HG02642 (cell line): Measurements from ENCODE around the gene HTR3C.
A peak's percentile ranks its signal among the peaks of the same experiment; 100 is the strongest.
"Not testable (repeated sequence)": the region's sequence is repeated elsewhere in the genome, so short reads cannot be mapped to it uniquely, and the experiment has no call there.

Experiments used
- ATAC-seq: cut with Tn5 transposase; IDR thresholded peaks from one replicate; pipeline ENCODE4 v1.9.1; 2021; ENCODE audit warnings: mild to moderate bottlenecking; ENCODE audit not compliant: unreplicated experiment, poor library complexity

HTR3C gene, protein sequence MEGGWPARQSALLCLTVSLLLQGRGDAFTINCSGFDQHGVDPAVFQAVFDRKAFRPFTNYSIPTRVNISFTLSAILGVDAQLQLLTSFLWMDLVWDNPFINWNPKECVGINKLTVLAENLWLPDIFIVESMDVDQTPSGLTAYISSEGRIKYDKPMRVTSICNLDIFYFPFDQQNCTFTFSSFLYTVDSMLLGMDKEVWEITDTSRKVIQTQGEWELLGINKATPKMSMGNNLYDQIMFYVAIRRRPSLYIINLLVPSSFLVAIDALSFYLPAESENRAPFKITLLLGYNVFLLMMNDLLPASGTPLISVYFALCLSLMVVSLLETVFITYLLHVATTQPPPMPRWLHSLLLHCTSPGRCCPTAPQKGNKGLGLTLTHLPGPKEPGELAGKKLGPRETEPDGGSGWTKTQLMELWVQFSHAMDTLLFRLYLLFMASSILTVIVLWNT

GRCh38 chr3:184052767-184053166, at the start of gene HTR3C:
Gene HTR3C, plus strand, starts transcription at chr3:184053047. Its CDS starts 34 bp downstream, at chr3:184053081.
- ATAC-seq = no peak

DNA sequence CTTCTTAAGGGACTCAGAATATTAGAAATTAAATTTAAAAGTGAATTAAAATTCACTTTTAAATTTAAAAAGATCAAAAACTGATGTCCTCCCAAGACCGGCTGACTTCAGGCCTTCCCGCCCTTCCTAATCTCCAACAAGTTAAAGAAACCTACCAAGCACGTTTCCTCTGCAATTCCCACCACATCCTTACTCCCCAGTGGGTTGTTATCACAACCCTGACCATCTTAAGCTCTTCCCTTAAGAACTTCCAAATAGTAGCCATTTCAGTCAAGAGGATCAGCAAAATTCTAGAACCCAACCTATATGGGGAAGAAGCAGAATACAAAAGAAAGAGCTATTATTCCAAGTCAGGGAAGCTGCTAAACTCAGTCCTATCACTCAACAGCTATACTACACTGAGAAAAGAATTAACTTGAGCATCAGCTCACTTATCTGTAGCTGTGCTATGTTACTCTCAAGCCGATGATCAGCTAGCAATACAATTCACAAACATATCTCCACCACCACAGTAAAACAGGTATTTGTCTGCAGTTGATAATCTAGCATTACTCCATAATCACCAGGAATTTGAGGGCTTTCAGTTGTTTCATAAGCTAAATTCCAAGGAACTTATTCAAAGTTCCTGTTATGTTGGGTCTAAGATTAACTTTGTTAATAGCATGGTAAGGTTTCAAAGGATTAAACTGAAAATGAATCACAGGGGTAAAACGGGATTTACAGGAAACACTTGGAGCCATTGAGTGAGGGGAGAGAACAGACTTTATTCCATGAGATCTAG, 49.5 kb upstream of the HTR3C start:
- ATAC-seq = no peak

DNA sequence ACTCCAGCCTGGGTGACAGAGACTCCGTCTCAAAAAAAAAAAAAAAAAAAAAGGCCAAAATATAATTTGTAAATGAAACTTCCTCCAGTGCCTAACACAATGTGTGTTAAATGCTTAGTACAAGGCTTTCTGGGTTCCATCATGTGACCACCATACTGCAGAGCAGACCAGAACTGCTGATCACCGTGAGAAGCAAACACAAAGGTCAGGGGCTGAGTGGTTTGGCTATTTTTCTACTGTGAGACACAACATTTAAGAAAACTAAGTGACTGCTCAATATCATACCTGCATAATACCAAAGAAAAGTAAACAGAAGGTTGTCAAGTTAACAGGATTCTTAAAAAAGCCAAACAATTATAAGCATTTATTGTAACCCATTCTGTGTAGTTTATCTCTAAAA, 48.4 kb upstream of the HTR3C start:
- no peak for ATAC-seq

- ATAC-seq = peak; percentile 82
Observed at GRCh38 chr3:184005941-184006507, 46.8 kb upstream of the HTR3C start.

DNA sequence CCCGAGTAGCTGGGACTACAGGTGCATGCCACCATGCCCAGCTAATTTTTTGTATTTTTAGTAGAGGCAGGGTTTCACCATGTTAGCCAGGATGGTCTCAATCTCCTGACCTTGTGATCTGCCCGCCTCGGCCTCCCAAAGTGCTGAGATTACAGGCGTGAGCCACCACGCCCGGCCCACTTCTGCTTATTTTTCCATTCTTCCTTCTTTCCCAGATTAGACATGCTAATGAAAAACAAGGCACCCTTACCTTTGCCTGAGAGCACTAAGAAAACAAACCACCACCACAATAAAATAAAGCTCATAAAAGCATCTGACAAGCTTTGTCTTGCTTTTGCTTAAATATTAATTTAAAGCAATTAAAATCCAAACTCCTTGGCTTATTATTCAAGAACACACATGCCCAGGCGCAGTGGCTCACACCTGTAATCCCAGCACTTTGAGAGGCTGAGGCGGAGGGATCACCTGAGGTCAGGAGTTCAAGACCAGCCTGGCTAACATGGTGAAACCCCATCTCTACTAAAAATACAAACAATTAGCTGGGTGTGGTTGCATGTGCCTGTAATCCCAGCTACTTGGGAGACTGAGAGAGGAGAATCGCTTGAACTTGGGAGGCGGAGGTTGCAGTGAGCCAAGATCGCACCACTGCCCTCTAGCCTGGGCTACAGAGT, 45.6 kb upstream of the HTR3C start:
- ATAC-seq = not testable (repeated sequence)

DNA sequence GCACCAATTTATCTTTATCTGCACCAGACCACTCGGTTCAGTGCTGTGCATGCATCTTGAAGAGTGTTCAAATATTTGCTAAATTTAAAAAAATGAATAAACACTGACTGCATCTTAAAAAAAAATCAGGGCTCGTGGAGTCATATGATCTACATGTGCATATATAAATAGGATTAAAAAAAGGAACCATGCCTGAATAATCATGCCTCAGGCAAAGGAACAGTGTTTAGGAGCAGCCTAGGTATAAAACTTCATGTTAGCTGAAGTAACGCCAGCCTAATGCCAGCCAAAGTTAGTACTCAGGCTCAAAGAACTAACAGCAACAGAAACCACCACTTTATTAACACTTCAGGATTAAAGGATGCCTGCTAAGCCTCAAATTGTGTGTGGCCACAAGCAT, 44.7 kb upstream of the HTR3C start:
- ATAC-seq = no peak

DNA sequence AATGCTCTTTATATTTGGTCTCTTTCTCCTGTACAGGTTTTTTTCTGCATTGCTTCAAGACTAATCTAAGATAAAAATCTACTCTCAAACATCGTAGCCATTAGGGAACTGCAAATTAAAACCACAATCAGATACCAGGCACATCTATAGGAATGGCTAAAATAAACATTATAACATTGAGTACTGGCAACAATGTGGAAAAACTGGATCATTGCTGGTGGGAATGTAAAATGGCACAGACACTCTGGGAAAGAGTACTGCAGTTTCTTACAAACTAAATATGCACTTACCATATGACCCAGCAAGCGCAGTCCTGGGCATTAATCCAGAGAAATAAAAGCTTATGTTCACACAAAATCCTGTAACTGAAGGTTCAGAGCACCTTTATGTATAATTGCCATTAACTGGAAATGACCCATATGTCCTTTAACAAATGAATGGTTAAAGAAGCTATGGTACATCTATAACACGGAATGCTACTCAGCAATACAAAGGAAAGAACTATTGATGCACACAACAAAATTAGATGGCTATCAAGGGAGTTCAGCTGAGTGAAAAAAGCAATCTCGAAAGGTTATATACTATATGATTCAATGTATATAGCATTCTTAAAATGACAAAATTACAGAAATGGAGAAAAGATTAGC, 41.5 kb upstream of the HTR3C start:
- ATAC-seq = no peak

DNA sequence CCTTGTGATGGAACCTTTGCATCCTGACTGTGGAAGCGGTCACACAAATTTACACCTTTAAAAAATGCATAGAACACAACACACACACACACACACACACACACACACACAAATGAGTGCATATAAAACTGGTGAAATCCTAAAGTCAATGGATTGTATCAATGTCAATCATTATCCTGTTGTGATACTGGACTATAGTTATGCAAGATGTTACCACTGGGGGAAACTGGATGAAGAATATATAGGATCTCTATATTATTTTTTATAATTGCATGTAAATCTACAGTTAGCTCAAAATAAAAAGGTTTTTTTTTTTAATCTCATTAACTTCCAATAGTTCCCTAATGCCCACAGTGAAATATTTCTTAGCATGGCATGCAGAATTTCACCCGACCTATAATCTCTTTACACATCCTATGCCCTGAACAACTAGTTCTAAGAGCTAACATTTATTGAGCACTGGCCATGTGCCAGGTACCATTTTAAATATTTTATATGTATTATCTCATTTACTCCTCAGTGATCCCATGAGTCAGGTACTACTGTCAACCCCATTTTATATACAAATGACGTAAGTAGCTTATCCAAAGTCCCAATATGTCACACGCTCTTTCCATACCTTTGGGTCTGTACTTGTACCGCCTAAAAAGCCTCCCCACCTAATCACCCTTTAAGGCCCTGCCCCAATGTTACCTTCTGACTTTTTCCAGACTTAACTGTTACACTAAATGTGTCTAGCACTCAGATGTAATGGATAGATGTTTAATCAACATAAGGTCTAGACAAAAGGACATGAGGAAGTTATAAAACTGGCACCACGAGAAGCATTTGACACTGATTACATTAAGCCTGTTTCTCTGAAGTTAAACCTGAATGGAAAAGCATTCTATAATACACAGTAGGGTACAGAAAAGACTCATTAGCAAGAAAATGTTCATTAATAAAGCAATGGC, 40.6 kb upstream of the HTR3C start:
- no peak for ATAC-seq

DNA sequence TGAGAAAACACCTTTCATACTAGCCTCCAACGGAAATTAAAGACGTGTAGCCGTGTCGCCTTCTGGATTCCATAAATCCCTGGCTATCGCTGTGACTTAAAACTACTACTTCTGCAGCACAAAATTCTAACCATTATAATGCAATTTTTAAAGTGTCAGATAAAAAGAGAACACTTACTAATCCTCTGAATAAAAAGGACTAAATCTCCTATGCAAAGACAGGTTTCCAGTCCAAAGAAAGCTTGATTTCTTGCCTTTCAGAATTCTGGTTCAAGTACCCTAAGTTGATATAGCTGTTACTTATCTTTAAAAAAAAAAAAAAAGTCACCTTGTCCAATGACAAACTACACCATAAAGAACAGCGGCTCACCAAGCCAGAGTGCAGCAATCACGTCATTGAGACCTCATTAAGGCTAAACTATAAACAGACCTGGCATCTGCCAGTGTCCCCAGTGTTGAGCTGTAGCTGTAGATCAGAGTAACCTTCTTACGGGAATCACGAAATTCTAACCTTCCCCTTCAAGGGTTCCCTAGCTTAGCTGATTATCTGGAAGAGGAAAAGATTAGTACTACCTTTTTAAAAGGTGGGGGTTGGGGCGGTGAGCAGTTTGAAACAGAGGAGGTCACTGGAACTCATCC, 37.3 kb upstream of the HTR3C start:
- no peak for ATAC-seq

DNA sequence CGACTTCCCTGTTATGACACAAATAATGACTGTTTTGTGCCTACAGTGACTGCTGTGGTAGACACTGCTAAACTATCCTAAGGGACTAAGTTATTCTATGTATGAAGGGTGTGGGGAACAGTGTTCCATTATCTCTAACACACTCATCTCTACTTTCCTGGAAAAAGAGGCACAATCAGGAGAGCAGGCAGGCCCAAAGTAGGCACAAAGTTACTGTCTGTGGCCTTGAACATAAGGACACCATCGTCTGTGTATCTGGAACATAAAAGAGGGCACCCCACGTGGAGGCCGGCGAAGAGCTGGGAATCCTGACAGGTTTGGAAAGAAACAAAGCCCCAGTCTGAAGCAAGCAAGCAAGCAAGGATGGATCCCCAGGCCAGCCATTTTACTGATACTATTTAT, 36.7 kb upstream of the HTR3C start:
- ATAC-seq = no peak

DNA sequence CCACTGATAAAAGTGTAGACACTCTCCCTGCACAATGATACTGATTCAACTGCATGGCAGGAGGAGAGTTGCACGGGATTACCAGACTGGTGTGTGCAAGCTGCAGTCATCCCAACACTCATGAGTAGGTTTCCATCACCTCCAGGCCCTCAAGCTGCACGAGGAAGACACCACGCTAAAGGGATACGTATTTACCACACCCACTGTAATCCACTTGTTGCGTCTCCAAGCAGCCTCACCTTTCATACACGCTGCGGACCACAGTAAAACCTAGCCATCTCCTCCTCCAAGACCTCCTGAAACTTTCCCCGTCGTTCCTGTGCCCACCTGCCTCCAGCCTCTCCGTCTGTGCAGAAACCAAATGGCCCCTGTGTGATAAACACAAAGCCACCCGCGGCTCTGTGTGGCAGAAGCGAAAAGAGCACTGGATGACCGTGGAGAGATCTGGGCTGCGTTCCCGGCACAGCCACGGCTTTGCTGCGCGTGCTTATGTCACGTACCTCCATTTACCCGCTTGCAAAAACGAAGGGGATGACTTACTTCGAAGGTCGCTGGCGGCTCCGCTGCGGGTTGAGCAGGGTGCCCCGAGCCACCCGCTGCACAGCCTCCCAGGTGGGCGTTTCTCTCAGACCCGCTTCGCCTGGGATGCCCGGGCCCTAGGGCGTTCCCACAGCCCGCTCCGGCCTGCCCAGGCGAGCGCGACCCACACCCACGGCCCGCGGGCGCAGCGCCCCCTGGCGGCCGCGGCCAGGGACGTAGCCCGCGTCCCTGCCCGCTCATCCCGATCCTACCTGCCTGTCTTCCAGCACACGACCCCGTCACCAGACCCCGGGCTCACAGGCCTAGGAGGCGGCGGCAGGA, 35.8 kb upstream of the HTR3C start:
- peak; percentile 75 for ATAC-seq

DNA sequence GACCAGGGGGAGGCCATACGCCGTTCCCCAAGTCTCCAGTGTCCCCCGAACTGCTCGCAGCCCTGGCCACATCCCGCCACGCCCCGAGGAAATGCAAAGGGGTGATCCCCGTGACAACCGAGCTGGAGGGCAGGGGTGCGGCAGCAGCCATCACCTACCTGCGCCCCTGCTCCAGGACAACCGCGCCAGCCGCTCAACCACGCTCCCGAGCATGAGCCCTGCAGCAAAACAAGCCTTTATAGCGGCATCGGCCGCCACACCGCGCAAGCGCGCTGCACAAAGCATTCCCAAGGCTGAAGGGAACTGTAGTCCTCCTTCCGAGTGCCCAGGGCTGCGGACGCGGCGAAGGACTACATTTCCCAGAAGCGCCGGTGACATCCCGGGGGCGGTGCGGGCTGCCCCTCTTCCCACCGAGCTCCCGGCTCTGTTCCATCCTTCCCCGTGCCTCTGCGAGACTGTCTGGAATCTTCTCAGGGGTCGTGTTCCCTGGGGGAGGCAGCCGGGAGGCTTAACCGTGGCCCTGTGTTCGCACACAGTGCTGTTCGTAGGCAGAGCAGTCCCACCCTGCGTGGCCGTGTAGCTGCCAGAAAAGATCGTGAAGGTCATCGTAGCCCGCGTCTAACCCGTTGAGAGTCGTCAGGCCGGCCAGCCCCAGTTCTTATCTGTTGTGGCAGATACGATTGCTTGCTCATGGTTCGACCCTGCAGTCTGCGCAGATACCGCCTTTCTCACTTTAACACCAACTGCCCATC, 35.0 kb upstream of the HTR3C start, which contains the start of gene ABCC5:
TSS of gene ABCC5 (minus strand) at position 213 of the 752 bp plus-strand sequence. CDS start 3,492 bp downstream, outside the sequence.
- ATAC-seq = peak; percentile 96

DNA sequence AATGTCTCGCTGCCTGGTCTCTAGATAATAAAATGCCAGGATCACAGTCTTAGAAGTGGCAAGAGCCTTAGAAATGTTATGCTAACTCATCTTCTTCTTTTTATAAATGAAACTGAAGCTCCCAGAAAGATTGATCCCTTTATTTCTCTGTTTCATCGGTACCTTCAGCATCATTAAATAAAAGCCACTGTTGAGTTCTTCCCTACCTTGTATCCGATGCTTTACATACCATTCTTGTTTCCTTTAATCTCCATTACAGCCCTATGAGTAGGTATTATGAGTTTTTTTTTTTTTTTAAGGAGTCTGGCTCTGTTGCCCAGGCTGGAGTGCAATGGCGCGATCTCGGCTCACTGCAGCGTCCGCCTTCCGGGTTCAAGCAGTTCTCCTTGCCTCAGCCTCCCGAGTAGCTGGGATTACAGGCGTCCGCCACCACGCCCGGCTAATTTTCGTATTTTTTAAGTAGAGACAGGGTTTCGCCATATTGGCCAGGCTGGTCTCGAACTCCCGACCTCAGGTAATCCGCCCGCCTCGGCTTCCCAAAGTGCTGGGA, 34.3 kb upstream of the HTR3C start:
- no peak for ATAC-seq

DNA sequence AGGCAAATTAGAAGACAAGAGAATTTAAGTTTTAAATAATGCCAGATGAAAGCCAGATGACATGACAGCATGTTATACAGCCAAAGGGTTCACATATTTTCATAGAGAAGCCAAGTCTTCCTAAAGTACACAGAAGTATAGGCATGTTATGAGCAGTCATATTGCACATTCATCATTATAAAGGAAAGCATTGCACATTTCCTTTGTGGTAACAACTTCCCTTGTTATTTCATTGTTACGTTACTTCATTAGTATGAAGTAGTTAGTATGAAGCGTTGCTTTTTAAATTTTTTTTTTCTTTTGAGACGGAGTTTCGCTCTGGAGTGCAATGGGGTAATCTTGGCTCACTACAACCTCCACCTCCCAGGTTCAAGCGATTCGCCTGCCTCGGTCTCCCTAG, 30.5 kb upstream of the HTR3C start:
- no peak for ATAC-seq

DNA sequence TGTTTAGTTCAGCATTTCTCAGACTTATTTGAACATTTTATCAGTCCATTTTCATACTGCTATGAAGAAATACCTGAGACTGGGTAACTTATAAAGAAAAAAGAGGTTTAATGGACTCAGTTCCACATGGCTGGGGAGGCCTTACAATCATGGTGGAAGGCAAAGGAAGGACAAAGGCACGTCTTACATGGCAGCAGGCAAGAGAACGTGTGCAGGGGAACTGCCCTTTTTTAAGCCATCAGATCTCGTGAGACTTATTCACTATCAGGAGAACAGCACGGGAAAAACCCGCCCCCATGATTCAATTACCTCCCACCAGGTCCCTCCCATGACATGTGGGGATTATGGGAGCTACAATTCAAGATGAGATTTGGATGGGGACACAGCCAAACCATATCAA, 27.6 kb upstream of the HTR3C start:
- ATAC-seq = not testable (repeated sequence)

GRCh38 chr3:184028275-184028890, 24.5 kb upstream of the HTR3C start:
- not testable (repeated sequence) for ATAC-seq
